Lower leg skin (tissue), 3 donors: ENCODE measurements around the gene APOL6.

Experiments
- POLR2A ChIP-seq, 2 donors: fragments of 450-650 bp; IDR thresholded peaks; one replicate each; pipeline ENCODE4 v1.6.1; 2016 to 2017; ENCODE audit warnings: antibody characterized with exemption in 2 of 2, mild to moderate bottlenecking in 1 of 2, moderate library complexity in 1 of 2
- TF ChIP-seq, protein P1 (sequence below), 3 donors: fragments of 450-650 bp; IDR thresholded peaks; one replicate each; pipeline ENCODE4 v1.5.1; 2016; ENCODE audit warnings: antibody characterized with exemption in 3 of 3, mild to moderate bottlenecking in 3 of 3, moderate library complexity in 2 of 3

DNA sequence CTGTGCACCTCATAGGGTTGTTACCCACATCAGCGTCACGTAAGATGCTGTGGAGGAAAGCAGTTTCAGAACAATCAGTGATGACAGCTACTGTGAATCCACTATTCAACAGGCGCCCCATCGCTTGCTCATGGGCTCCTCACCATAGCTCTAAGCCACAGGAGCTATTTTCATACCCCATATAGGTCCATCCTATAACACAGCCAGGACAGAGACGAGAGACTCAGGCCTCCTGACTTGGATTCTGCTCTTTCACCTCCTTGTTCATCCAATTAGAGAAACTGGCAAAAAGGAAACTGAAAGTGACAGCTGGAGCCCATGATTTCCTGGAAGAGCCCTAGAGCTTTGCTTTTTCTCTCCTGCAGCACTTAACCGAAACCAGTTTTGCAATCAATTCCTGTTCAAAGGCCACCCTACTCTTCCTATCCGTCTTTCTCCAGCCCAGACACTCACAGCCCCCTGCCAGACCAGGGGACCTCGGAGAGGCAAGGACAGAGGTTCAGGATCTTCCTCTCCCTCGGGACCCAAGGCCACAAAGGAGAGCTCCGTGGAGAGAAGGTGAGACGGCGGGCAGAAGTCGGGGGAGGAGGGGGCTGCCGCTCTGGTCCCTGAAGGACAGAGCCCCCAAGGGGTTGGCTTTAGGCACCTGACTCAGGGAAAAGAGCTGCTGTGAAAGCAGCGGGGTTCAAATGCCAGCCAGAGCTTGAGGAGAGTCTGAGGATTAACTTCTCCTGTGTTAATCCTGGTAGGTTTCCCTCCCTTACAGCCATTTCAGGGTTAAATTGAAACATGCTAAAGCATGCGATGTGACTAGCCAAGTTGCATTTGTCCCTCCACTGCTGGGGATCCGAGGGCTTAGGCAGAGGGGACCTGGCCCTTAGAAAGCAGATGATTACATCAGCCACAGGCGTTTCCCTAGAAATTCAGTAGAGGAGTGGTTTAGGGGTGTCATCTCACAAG lies at the start of gene APOL6:
- TF ChIP-seq, protein P1, sequence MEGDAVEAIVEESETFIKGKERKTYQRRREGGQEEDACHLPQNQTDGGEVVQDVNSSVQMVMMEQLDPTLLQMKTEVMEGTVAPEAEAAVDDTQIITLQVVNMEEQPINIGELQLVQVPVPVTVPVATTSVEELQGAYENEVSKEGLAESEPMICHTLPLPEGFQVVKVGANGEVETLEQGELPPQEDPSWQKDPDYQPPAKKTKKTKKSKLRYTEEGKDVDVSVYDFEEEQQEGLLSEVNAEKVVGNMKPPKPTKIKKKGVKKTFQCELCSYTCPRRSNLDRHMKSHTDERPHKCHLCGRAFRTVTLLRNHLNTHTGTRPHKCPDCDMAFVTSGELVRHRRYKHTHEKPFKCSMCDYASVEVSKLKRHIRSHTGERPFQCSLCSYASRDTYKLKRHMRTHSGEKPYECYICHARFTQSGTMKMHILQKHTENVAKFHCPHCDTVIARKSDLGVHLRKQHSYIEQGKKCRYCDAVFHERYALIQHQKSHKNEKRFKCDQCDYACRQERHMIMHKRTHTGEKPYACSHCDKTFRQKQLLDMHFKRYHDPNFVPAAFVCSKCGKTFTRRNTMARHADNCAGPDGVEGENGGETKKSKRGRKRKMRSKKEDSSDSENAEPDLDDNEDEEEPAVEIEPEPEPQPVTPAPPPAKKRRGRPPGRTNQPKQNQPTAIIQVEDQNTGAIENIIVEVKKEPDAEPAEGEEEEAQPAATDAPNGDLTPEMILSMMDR (IDR thresholded peaks at IDR 0.05), result no peak
- TF ChIP-seq POLR2A (IDR thresholded peaks at IDR 0.05), result no peak
